Right lobe of liver (tissue), 6 donors: Measurements from ENCODE around the gene SAMD4A. TPM values are rescaled to one million over a fixed set of nuclear protein-coding genes. Genes with fewer than 3 reads are reported as not detected.

Source experiments
- ATAC-seq, 4 donors: fragments of 200-7000 bp; cut with Tn5 transposase; one replicate each; pipeline ENCODE4 v1.9.1; 2020; ENCODE audit warnings: mild to moderate bottlenecking in 4 of 4, moderate library complexity in 4 of 4
- DNase-seq, 3 donors: peaks; one replicate each; pipeline ENCODE4 v3.0.0-alpha.2; 2020
- H3K27ac ChIP-seq, 3 donors: fragments of 200-600 bp; one replicate each; pipeline ENCODE4 v1.8.0; 2022
- H3K27me3 ChIP-seq, 2 donors: fragments of 200-600 bp; one replicate each; pipeline ENCODE4 v1.8.0; 2022
- H3K36me3 ChIP-seq, 4 donors: fragments of 200-600 bp; sonication (generic) in 1 of 4; one replicate each; pipeline versions ENCODE4 v1.5.1 to v1.8.0; 2017 to 2022; ENCODE audit warnings: control low read depth in 1 of 4
- H3K4me1 ChIP-seq, 4 donors: fragments of 200-600 bp; sonication (generic) in 1 of 4; one replicate each; pipeline versions ENCODE4 v1.5.1 to v1.8.0; 2017 to 2022; ENCODE audit warnings: control low read depth in 1 of 4
- H3K4me3 ChIP-seq, 3 donors: fragments of 200-600 bp; one replicate each; pipeline ENCODE4 v1.8.0; 2022
- H3K9me3 ChIP-seq, 4 donors: fragments of 200-600 bp; sonication (generic) in 1 of 4; one replicate each; pipeline versions ENCODE4 v1.5.1 to v1.8.0; 2017 to 2022; ENCODE audit warnings: control low read depth in 1 of 4
- CTCF ChIP-seq, 4 donors: fragments of 200-600 bp in 3 of 4; fragments of 450-650 bp in 1 of 4; IDR thresholded peaks; one replicate each; pipeline versions ENCODE4 v1.5.1 to v1.8.0; 2016 to 2022; ENCODE audit warnings: antibody characterized with exemption in 4 of 4, mild to moderate bottlenecking in 2 of 4
- POLR2A ChIP-seq: fragments of 450-650 bp; IDR thresholded peaks from one replicate; pipeline ENCODE4 v1.6.1; 2017; ENCODE audit warnings: antibody characterized with exemption, mild to moderate bottlenecking
- WGBS: methylation state at CpG from one replicate; pipeline ENCODE4 v1.1.6; 2018; ENCODE audit warnings: low coverage, low lambda C conversion rate; ENCODE audit not compliant: insufficient coverage; ENCODE audit errors: missing lambda C conversion rate; 5-methylcytosine and 5-hydroxymethylcytosine counted together
- intact Hi-C, 2 donors: fragments of 100-400 bp; cut with DNase I; formaldehyde crosslinking; loops; one replicate each; pipeline versions ENCODE4 v1.11.2 to v1.14.1; 2022
- total RNA-seq, 6 experiments: library from RNA; depleted of rRNA in 2 of 6; stranded (reverse); fragments of >200 nt in 2 of 6; fragmentation: NEBNext Ultra II Directional in 3 of 6; extraction: Animal tissue kit (Norgen Biotek cat#: 25700) in 3 of 6; gene quantifications; one replicate each; pipeline versions ENCODE4 v1.1.0 to v1.2.4, GENCODE V29; 2016 to 2023
- donor health status: DM: no; HTN: yes; CAD: no.
- donor health status: DM: no; HTN: no; CAD: no.
- donor health status: DM: no; HTN: no; CAD: no.
- donor health status: DM: no; HTN: yes; CAD: no.
- donor health status: DM: no; HTN: yes; CAD: no.

Gene SAMD4A
- total RNA-seq, 6 experiments from 2014 or later, result 16.7 to 31.9 (median 21.1) TPM

- Histone ChIP-seq H3K36me3 (peaks cover 0 to 40% (median 6%) of the 10 kb centered on the region in 4 donors), H3K4me1 (no peaks in the 10 kb centered on the region), H3K9me3 (no peaks in the 10 kb centered on the region), H3K27ac (no peak overlapping the region), H3K4me3 (no peak overlapping the region), H3K27me3 (no peaks in the 10 kb centered on the region)
- DNase-seq (no peak), ATAC-seq (no peak)
- 92% methylated on average over 5 of the region's 6 CpGs for WGBS
- intact Hi-C loops, result no loop called here
- no peak for TF ChIP-seq CTCF (IDR thresholded peaks at IDR 0.05)
- TF ChIP-seq POLR2A, result no peak
Observed at GRCh38 chr14:54754116-54754622, 187.2 kb downstream of the SAMD4A start.

- Histone ChIP-seq H3K4me3 (no peak overlapping the region), H3K9me3 (no peaks in the 10 kb centered on the region), H3K4me1 (no peaks in the 10 kb centered on the region), H3K27ac (no peak overlapping the region), H3K27me3 (no peaks in the 10 kb centered on the region), H3K36me3 (peaks cover 0 to 40% (median 6%) of the 10 kb centered on the region in 4 donors)
- intact Hi-C loops, result no loop called here
- DNase-seq (no peak), ATAC-seq (no peak)
- WGBS, result 92% methylated on average over 5 of the region's 11 CpGs
- TF ChIP-seq POLR2A (no peak), CTCF (IDR thresholded peaks at IDR 0.05) (no peak)
Observed at GRCh38 chr14:54754623-54755386, 187.9 kb downstream of the SAMD4A start.

- Histone ChIP-seq H3K4me1 (no peaks in the 10 kb centered on the region), H3K36me3 (peaks cover 0 to 51% (median 10%) of the 10 kb centered on the region in 4 donors), H3K4me3 (no peak overlapping the region), H3K9me3 (no peaks in the 10 kb centered on the region), H3K27me3 (no peaks in the 10 kb centered on the region), H3K27ac (no peak overlapping the region)
- TF ChIP-seq CTCF (IDR thresholded peaks at IDR 0.05) (no peak), POLR2A (no peak)
- ATAC-seq, result no peak
- 60% methylated on average over 2 of the region's 3 CpGs for WGBS
- no peak for DNase-seq
- intact Hi-C loops, result no loop called here
Observed at GRCh38 chr14:54756656-54757392, 189.9 kb downstream of the SAMD4A start.

GRCh38 chr14:54758041-54758440 is 191.1 kb downstream of the SAMD4A start:
- Histone ChIP-seq H3K36me3 (peaks cover 0 to 43% (median 8%) of the 10 kb centered on the region in 4 donors), H3K27ac (no peak overlapping the region), H3K4me3 (no peak overlapping the region), H3K27me3 (no peaks in the 10 kb centered on the region), H3K4me1 (no peaks in the 10 kb centered on the region), H3K9me3 (no peaks in the 10 kb centered on the region)
- no peak for ATAC-seq
- WGBS, result 78% methylated on average over 4 of the region's 9 CpGs
- TF ChIP-seq POLR2A (no peak), CTCF (IDR thresholded peaks at IDR 0.05) (no peak)
- no peak for DNase-seq
- intact Hi-C loops, result no loop called here
